ENCODE results near the gene DNLZ.
"Not testable (repeated sequence)": the region's sequence is repeated elsewhere in the genome, so short reads cannot be mapped to it uniquely, and the experiment has no call there.

Gene DNLZ

GRCh38 chr9:136359774-136360718 lies 3.5 kb downstream of the DNLZ start:
- DNase-seq (ENCODE audit: low read depth), result no peak

GRCh38 chr9:136358888-136359287 lies 4.7 kb downstream of the DNLZ start:
- DNase-seq (ENCODE audit: low read depth), result no peak

GRCh38 chr9:136358016-136358415 lies 5.5 kb downstream of the DNLZ start:
- no peak for DNase-seq (ENCODE audit: low read depth)

DNA sequence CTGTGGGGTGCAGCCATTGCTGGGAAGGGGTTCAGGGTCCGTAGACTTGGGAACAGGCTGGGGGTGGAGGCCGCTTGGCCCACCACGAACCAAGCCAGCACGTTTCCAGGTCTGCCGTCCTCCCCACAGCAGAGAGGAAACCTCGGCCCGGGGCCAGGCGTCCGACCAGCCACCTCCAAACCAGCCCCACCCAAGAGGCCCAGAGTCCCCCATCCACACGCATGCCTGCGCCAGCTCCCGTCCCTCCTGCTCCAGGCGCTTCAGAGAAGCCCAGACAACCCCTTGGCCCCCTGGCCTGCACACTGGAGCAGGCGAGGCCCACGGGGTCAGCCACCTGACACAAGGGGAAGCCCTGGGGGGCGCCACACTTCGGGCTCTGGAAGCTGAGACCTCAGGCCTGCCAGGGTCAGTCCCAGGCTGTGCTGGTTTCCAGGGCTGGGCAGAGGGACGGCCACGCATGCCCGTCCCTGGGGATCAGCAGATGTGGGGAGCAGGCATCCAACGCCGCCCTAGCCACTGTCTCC lies 6.3 kb downstream of the DNLZ start:
- DNase-seq (ENCODE audit: low read depth), result no peak

DNA sequence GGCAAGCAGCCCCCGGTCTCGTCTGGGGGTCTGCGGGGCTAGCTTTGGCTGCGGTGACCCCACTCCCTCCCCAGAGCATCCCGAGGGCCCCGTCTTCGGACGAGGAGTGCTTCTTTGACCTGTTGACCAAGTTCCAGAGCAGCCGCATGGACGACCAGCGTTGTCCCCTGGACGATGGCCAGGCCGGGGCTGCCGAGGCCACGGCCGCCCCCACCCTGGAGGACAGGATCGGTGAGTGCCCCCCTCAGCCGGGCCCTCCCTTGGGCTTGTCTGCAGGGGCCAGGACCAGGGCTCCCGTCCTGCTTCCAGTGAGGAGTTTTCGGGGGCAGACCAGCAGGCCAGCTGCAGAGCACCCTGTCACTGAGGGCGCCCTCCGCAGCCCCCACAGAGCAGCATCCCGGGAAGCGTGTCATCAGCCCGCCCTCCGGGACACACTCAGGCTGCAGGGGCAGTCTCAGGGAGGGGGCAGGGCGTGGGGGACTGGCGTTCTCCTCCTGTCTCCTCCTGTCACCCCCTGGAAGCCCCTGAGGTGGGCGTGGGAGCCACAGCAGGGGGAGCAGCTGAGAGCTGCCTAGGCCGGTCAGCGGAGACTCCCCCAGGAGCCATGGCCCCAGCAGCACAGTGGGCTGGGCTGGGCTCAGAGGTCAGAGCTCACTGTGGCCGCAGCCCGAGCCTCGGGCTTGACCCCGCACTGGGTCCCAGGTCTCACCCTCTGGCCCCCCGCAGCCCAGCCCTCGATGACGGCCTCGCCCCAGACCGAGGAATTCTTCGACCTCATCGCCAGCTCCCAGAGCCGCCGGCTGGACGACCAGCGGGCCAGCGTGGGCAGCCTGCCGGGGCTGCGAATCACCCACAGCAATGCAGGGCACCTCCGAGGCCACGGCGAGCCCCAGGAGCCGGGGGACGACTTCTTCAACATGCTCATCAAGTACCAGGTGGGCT lies 7.7 kb downstream of the DNLZ start:
- DNase-seq (ENCODE audit: low read depth), result no peak

GRCh38 chr9:136354592-136355085 lies 8.9 kb downstream of the DNLZ start:
- no peak for DNase-seq (ENCODE audit: low read depth)

GRCh38 chr9:136353757-136354488 lies 9.6 kb downstream of the DNLZ start:
- DNase-seq (ENCODE audit: low read depth), result no peak

DNA sequence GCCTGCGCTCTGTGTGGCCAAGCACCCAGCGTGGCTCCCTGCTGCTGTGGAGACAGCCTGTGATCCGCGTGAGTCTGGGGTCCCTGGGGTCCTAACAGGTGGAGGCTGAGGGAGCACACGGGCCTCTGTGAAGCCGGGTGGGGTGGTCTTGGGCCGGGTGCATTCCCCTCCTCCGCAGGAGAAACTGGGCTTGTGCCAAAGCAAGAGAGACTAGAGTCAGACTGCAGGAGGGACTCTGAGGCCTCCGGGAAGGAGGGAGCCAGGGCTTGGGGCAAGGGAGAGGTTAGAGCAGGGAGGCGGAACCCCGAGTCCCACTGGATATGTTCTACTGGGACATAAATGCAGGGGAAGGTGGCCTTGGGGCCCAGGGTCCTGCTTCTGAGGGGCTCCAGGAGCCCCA lies 10.5 kb downstream of the DNLZ start:
- DNase-seq (ENCODE audit: low read depth), result no peak

- no peak for DNase-seq (ENCODE audit: low read depth)
Observed at GRCh38 chr9:136352682-136353081, 10.9 kb downstream of the DNLZ start.

DNA sequence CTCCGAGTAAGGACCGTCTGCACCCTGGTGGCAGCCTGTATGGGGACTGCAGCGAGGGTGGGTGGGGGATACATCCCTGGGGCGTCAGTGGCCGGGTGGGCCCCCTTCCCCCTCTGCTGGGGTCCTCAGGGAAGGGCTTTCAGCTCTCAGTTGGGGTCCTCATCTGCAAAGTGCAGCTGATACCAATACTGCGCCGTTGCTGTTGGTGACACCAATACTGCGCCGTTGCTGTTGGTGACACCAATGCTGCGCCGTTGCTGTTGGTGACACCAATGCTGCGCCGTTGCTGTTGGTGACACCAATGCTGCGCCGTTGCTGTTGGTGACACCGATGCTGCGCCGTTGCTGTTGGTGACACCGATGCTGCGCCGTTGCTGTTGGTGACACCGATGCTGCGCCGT lies 11.7 kb downstream of the DNLZ start:
- DNase-seq (ENCODE audit: low read depth), result not testable (repeated sequence)

- DNase-seq (ENCODE audit: low read depth), result no peak
Observed at GRCh38 chr9:136351252-136351800, 12.2 kb downstream of the DNLZ start.

DNA sequence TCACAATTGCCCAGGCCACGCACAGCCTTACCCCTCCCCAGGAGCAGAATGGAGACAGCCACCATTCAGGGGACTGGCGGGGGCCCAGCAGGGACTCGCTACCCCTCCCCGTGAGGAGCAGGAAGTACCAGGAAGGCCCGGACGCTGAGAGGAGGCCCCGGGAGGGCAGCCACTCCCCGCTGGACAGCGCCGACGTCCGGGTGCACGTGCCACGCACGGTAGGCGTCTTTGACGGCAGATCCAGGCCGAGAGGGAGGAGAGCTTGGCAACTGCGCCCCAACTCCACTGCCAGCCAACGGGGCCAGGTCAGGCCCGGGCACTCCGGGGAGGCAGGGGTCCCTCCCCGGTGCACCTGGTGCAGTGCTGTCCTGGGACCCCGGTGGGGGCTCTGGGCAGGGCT lies 14.0 kb downstream of the DNLZ start:
- no peak for DNase-seq (ENCODE audit: low read depth)

DNA sequence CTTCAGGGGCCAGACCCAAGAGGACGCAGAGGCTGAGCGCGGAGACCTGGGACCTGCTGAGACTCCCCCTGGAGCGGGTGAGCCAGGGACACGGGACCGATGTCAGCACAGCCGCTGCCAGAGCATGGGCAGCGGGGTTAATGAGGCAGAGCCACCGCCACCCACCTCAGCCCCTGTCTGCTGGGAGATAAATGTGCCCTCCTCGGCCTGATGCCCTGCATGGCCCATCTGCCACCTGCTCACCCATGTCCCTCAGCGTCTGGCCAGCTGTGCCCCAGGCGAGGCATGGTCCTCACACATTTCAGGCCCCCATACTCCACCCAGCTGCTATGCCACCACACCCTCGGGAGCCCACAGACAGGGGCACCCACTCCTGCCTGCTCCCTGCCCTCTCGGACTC lies 14.9 kb downstream of the DNLZ start:
- DNase-seq (ENCODE audit: low read depth), result no peak

DNA sequence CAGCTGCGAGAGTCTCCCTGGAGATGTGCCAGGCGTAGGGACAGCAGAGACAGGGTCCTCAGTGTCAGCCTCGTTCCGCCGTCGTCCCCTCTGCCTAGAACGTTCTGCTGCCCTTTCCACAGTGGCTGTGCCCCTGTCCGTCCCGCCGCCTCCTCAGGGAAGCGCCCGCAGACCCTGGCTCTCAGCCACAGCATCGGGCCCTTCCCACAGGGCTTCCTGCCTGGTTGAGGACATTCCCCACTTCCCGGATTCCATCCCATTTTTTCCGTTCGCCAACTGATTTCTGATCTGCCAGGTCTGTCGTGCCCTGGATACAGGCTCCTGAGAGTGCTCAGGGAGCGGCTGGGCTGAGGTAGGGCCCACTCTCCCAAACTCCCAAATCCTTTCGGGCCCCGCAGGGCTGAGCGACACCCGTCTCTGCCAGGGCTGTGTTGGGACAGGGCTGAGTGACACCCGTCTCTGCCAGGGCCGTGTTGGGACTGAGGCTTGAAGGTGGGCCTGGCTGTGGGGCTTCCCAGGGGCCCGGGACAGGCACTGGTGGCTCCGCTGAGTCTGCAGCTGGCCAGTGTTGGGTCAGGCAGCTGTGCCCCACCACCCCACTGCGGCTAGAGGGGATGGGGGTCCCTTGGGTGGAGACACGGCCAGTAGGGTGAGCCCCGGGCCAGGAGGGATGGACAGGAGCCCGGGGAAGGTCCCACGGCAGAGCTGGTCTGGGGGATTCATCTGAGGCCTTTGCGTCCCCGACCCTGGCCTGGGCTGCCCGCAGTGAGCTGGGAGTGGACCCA lies 15.9 kb downstream of the DNLZ start:
- no peak for DNase-seq (ENCODE audit: low read depth)

DNA sequence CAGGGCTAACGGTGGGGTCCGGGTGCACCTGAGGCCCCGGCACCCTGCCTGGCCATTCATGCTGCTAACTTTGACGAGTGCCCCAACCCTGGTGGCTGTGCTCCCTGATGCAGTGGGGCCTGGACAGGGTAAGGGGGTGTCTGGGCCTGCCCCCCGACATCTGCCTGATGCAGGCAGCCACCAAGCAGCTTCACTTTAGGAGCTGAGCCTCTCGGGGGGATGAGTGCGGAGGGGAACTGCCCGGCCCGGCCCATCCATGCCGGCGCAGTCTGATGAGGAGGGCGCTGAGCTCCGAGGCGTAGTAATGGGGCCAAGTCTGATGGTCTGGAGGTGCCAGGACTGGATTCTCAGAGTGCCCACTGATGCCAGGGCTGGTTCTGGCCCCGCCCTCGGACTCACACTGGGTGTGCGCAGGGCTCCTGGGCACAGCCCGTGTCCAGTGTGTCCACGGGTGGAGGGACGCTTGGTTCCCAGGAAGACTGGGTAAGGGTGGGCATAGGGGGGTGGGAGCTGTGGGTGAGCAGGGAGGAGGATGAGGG lies 16.5 kb downstream of the DNLZ start:
- DNase-seq (ENCODE audit: low read depth), result no peak

- DNase-seq (ENCODE audit: low read depth), result no peak
Observed at GRCh38 chr9:136346157-136346481, 17.4 kb downstream of the DNLZ start.

DNA sequence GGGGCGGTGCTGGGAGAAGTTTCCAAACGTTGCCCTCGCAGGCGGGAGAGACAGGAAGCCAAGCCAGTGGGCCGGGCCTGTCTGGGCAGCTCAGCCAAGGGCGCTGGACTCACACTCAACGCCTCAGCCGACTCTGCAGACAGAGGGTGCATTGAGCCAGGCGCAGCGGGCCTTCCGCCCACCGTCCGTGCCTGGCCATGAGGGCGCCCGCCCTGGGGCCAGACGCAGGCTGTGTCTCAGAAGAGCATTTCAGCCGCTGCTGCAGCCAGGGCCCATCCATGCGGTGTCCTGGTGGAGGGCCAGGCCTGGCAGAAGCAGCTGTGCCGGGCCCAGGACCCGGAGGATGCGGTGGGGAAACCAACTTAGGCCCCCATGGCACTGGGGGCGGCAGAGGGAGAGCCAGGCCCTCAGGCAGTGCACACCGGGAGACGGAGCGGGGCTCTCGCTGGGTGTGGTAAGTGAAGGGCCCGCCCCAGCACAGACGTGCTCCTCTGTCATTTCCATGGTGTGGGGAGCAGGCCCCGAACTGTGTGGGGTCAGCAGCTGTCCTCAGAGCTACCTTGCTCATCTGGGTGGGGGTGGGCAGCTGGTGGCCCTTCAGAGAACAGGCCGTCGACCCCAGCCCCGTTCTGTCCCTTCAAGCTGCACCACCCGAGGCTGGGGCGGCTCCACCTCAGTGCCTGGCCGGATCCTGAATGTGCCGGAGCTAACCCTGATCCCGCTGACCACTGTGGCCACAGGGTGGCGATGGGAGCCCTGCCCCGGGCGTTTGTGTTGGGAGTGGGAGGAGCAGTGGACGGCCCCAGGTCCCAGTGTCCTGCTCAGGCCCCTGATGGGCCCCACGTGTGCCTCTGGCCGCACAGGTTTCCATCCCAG lies 18.0 kb downstream of the DNLZ start:
- no peak for DNase-seq (ENCODE audit: low read depth)

GRCh38 chr9:136344544-136345280 lies 18.8 kb downstream of the DNLZ start:
- no peak for DNase-seq (ENCODE audit: low read depth)

- DNase-seq (ENCODE audit: low read depth), result no peak
Observed at GRCh38 chr9:136343884-136344269, 19.7 kb downstream of the DNLZ start.
